Sigmoid colon (tissue), 4 donors: ENCODE results near the gene CCDC137.

Experiments
- EP300 ChIP-seq, 4 donors: sonication (generic); formaldehyde crosslinking; IDR thresholded peaks; one replicate each; pipeline ENCODE4 v1.6.1; 2017; ENCODE audit warnings: antibody characterized with exemption in 4 of 4
- POLR2A ChIP-seq, 2 donors: fragments of 450-650 bp; IDR thresholded peaks; one replicate each; pipeline ENCODE4 v1.6.1; 2016; ENCODE audit warnings: antibody characterized with exemption in 2 of 2, mild to moderate bottlenecking in 2 of 2, moderate library complexity in 2 of 2
- POLR2AphosphoS5 ChIP-seq, 4 donors: sonication (generic); formaldehyde crosslinking; IDR thresholded peaks; one replicate each; pipeline ENCODE4 v1.6.1; 2017; ENCODE audit warnings: antibody characterized with exemption in 4 of 4
- TF ChIP-seq, protein P1 (sequence below), 4 experiments: fragments of 450-650 bp in 3 of 4; fragments of 200-600 bp in 1 of 4; IDR thresholded peaks; one replicate each; pipeline ENCODE4 v1.5.1; 2016 to 2019; ENCODE audit warnings: antibody characterized with exemption in 4 of 4, mild to moderate bottlenecking in 3 of 4, moderate library complexity in 2 of 4

DNA sequence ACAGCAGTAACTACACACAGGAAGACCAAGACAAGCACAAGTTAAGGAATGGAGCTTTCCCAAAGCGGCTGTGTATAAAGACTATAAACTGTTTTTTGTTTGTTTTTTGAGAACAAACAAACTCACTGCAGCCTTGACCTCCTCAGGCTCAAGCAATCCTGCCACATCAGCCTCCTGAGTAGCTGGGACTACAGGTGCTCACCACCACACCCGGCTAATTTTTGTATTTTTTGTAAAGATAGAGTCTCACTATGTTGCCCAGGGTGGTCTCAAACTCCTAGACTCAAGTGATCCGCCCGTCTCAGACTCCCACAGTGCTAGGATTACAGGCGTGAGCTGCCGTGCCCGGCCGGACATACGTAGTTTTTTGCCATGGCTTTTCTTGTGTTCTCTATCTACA lies 6.1 kb upstream of the CCDC137 start:
- TF ChIP-seq, protein P1, sequence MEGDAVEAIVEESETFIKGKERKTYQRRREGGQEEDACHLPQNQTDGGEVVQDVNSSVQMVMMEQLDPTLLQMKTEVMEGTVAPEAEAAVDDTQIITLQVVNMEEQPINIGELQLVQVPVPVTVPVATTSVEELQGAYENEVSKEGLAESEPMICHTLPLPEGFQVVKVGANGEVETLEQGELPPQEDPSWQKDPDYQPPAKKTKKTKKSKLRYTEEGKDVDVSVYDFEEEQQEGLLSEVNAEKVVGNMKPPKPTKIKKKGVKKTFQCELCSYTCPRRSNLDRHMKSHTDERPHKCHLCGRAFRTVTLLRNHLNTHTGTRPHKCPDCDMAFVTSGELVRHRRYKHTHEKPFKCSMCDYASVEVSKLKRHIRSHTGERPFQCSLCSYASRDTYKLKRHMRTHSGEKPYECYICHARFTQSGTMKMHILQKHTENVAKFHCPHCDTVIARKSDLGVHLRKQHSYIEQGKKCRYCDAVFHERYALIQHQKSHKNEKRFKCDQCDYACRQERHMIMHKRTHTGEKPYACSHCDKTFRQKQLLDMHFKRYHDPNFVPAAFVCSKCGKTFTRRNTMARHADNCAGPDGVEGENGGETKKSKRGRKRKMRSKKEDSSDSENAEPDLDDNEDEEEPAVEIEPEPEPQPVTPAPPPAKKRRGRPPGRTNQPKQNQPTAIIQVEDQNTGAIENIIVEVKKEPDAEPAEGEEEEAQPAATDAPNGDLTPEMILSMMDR (IDR thresholded peaks at IDR 0.05) = no peak
- TF ChIP-seq POLR2A (IDR thresholded peaks at IDR 0.05) (no peak), EP300 (IDR thresholded peaks at IDR 0.05) (no peak), POLR2AphosphoS5 (IDR thresholded peaks at IDR 0.05) (no peak)
